COLO668 (cell line): Measurements from ENCODE around the gene SCYL1.

ENCODE experiments used
- DNase-seq: peaks from one replicate; lab custom pipeline; 2025; ENCODE audit not compliant: unreplicated experiment; lab: John Stamatoyannopoulos, UW

Gene SCYL1

DNA sequence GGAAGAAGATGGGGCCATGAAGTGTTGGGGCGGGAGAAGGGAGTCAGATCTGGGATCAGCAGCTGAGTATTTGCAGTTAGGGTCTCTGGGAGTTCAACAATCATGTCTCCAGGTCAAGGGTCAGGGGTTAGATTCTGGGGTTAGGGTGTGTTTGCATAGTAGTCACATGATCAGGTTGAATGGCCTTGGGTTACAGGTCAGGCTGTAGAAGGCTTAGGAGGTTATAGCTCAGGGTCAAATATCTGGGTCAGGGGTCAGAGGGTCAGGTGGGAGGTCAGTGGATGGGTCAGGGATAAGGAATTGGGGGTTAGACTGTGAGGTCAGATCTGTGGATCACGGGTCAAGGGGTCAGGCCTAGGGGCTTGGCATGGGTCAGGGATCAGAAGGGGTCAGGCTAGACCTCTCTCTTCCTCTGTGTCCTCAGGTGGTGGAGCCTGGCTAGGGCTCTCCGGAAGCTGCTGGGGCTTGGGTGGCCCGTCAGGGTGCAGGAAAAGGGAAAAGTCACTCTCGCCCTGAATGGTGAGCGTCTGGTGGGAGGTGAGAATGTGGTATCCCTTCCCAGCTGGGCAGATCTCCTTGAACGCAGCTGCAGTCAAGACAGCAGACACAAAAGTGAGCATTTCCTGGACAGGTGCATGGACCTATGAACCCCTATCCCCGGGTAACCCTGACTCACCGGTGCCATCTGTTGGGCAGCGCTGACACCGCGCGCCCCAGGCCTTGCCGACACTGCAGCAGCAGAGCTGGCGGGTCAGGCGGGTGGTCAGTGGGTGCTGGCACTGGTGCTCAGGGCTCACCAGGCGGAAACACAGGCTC, 26.9 kb downstream of the SCYL1 start:
- peak; percentile 85 for DNase-seq

DNA sequence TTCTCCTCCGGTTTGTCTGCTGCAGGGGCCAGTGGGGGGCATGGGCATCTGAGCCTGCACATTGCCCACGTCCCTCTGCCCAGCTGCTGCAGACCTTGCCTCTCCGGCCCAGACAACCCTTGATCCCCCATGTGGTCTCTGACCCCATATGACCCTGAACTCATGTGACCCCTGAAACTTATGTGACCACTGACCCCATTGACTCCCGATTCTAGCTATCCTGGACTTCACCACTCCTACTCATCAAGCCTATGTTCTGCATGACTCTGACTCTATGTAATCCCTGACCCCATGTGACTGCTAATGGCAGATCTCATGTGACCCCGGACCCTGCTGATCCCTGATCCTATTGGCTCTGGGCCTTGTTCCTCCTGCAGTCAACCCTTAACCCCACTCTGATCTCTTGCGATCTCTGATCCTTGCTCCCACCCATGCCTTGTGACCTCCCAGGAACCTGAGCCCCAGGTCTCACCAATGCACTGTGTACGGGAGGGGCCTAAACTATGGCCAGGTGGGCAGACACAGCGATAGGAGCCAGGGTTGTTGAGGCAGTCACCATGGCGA, 27.6 kb downstream of the SCYL1 start:
- peak; percentile 20 for DNase-seq

GRCh38 chr11:65553301-65554001, 28.6 kb downstream of the SCYL1 start:
- DNase-seq: peak; percentile 41

DNA sequence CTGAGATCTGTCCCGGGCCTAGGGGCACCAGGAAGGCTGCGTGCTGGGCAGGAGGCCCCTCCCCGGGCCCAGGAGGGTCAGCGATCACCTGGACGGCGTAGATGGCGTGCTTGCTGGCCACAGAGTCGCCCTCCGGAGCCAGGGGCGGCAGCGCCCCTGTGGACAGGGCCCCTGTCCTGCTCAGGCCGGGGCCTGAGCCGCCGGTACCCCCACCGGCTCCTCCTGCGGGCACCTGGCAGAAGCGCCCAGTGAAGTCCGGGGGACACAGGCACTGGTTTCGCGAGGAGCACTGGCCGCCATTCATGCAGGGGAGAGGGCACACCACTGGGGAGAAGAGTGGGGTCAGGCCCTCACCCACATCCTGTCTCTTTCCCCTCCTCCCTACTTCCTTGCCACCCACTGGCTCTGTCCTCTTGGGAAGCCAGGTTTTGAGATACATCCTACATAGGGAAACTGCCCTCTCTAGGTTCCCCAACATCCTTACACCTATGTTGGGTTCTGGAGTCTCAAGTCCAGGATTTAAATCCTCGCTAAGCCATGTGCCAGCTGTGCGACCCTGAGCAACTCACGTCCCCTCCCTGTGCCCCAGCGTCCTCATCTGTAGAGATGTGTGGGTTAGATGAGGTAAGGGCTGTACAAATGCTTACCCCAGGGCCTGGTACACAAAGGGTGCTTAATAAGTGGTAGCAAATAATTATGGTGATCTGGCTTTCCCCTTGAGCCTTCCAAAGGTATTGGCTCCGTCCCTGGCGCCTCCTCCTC, 29.4 kb downstream of the SCYL1 start:
- DNase-seq: no peak

- no peak for DNase-seq
Observed at GRCh38 chr11:65554842-65555430, 30.1 kb downstream of the SCYL1 start.

DNA sequence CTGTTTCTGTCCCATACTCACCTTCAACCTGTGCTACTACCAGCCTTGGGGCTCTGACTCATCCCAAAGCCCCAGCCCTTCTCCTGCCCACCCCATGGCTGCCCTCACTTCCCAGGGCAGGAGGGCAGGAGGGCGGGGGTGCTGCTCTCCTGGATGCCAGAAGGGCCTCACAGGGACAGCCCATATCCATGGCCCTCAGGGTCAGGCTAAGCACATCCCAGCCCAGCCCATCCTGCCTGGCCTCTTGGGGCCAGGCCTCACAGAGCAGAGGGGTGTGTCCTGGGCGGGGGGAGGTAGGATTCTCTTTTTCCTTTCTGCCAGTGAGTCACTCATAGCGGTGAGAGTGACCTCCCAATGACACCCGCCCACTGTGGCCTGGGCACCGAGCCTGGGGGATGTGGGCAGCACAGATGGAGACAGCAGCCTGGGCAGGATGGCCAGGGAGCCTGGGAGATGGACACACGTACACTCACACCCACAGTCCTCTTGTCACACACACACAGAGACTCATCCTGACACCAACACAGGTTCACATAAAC, 30.9 kb downstream of the SCYL1 start:
- no peak for DNase-seq

GRCh38 chr11:65556470-65557279, 31.8 kb downstream of the SCYL1 start:
- DNase-seq: no peak

DNA sequence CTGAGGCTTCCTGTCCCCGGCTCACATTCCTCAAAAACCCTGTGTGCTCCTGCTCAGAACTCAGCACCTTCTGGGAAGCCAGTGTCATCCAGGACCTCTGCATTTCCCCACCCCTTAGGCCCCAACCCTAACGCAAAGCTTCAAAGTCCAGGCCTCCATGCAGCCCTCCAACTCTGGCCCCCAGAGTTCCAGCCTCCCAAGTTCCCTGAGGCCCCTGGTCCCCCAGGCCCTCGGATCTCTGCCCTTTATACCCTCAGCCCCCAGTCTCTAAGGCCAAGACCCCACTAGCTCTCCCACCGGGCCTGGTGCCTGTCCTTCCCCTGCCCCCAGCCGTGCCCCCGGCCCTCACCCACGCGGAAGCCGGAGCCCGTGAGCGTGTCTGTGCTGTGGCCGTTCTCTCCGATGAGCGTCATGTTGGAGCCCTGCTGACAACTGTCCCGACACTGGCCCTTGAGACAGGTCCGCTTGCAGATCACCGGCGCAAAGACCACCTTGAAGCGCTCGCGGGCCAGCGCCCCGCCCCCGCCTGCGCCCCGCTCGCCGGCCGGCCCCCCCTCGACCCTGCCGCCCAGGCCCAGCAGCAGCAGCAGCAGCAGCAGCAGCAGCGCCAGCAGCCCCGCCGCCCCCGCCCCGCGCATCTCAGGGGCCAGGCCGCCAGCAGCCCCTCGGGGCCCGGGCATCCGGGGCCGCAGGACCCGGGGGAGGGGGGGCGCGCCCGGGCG, 32.6 kb downstream of the SCYL1 start:
- DNase-seq: no peak

DNA sequence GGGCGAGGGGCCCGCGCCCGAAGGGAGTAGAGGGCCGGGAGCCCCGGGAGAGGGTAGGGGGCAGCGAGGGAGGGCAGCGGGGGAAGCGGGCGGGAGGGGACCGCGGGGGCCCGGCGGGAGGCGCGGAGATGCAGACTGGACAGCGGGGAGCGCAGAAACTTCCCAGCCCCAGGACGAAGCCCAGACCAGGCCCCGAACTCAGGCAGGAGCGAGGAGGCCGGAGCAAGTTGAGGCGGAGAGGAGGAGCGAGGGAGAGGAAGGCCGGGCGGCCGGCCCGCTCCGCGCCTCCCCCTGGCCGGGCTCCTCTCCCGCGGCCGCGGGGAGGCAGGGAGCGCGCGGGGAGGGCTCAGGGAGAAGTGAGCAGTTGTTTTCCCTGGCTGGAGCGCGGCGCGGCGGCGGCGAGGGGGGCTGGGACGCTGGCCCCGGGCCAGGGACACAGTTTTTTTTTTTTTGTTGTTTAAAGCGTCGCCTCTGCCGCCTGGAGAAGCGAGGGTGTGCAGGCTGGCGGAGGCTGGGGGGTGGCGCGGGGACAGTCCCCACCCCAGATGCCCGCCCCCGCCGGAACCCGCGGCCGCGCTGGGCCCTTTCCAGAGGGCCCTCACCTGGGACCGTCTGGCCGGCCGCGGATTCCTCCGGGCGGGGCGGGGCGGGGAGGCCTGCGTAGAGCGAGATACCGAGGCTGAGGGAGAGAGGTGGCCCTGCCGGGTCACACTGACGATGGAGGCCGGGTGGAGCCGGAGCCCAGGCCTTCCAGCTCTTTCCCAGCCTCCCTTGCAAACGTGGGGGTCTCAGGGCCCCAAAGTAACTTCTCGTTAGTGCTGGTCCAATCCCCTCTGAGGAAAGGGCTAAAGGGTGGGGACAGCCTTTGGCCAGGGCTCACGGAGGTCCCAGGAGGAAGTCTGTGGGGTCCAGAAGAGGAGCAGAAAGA, 33.4 kb downstream of the SCYL1 start, which contains the start of gene LTBP3:
LTBP3 (minus strand) TSS at position 358 of the 928 bp plus-strand sequence. CDS start 400 bp downstream, outside the sequence.
- peak; percentile 70 for DNase-seq

GRCh38 chr11:65558930-65559509, 34.1 kb downstream of the SCYL1 start:
- no peak for DNase-seq

DNA sequence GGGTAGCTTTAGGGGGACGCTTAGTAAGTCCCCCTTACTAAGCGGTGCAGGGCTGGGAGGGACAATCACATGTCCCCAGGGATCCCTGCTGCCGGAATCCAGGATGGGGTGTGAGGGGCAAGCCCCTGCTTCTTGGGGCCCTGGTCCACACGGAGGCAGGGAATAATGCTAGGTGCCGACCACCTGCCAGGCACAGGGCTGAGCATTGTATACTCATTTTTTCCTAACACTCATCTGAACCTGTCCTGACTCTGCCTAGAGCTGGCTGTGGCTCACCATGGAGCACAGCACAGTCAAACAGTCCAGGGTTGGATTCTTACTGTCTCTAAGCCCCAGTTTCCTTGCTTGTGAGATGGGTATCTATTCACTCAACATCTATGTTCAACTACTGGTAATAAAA, 34.7 kb downstream of the SCYL1 start:
- no peak for DNase-seq

DNA sequence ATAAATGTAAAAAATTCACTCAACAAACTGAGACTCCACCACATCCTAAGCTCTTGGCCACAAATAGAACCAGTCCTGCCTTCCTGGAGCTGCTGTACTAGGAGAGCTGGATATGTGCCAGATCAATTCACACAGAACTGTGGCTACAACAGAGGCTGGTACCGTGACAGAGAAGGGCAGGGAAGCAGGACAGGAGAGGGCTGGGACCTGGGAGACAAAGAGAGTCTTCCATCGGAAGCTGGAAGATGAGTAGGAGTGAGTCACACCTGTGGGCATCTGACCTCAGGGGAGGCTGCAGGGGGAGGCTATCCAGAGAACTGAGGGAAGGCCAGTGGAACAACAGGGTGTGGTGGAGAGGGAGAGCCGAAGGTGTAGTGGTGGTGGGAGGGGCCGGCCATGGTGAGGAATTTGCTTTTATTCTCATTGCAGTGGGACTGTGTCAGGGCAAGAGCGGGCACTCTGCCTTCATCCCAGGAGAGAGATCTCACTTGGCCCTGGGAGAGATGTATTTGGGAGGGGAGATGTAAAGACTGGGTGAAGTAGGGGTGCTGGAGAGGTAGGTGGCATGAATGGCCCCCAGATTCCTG, 35.2 kb downstream of the SCYL1 start:
- DNase-seq: peak; percentile 73

GRCh38 chr11:65560555-65561418, 35.9 kb downstream of the SCYL1 start:
- peak; percentile 41 for DNase-seq

GRCh38 chr11:65562020-65562419, 37.1 kb downstream of the SCYL1 start:
- DNase-seq: no peak

GRCh38 chr11:65562788-65563187, 37.9 kb downstream of the SCYL1 start:
- DNase-seq: no peak

- DNase-seq: no peak
Observed at GRCh38 chr11:65563601-65564000, 38.7 kb downstream of the SCYL1 start.
